Measurements from ENCODE around the gene IST1.

Gene IST1

DNA sequence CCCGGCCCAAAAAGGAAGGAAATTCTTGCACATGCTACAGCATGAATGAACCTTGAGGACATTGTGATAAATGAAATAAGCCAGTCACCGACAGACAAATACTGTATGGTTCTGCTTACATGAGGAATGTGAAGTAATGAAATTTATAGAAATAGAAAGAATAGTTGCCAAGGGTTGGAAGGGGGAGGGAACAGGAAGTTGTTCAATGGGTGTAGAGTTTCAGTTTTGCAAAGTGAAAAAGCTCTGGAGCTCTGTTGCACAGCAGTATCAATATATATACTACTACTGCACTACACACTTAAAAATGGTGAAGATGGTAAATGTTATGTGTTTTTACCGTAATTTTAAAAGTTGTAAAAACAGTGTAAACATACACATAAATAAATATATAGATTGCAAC lies 61.2 kb downstream of the IST1 start:
- DNase-seq (ENCODE audit: low spot score): no peak
- no peak overlapping the region for H3K4me3 ChIP-seq
- TF ChIP-seq CTCF (IDR thresholded peaks at IDR 0.05): no peak
- no peak overlapping the region for H3K27ac ChIP-seq

- DNase-seq (ENCODE audit: low spot score): peak; percentile 80
- peak; percentile 68 for TF ChIP-seq CTCF (IDR thresholded peaks at IDR 0.05)
- Histone ChIP-seq H3K27ac (no peak overlapping the region), H3K4me3 (no peak overlapping the region)
These were observed 66.0 kb downstream of the IST1 start for GRCh38 chr16:71961066-71962039.

- no peak for TF ChIP-seq CTCF (IDR thresholded peaks at IDR 0.05)
- no peak overlapping the region for H3K27ac ChIP-seq
- no peak for DNase-seq (ENCODE audit: low spot score)
- H3K4me3 ChIP-seq: no peak overlapping the region
These were observed 68.0 kb downstream of the IST1 start for GRCh38 chr16:71963125-71963875.

DNA sequence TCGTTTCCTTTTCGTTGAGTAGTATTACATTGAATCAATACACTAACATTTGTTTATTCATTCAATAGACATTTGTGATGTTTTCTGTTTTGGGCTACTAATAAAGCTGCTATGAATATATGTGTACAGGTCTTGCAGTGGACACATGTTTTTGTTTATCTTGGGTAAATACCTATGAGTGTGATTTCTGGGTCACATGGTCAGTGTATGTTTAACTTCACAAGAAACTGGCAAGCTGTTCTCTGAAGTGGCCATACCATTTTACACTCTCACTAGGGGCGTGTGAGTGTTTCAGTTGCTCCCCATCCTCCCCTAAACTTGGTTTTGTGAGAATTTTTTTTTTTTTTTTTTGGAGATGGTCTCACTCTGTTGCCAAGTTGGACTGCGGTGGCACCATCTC lies 69.9 kb downstream of the IST1 start:
- no peak for DNase-seq (ENCODE audit: low spot score)
- Histone ChIP-seq H3K27ac (no peak overlapping the region), H3K4me3 (no peak overlapping the region)
- no peak for TF ChIP-seq CTCF (IDR thresholded peaks at IDR 0.05)

- H3K4me3 ChIP-seq: no peak overlapping the region
- no peak for TF ChIP-seq CTCF (IDR thresholded peaks at IDR 0.05)
- DNase-seq (ENCODE audit: low spot score): no peak
- no peak overlapping the region for H3K27ac ChIP-seq
These were observed 71.6 kb downstream of the IST1 start for GRCh38 chr16:71966932-71967331.

GRCh38 chr16:71969353-71969752 lies 74.0 kb downstream of the IST1 start:
- Histone ChIP-seq H3K27ac (no peak overlapping the region), H3K4me3 (no peak overlapping the region)
- no peak for TF ChIP-seq CTCF (IDR thresholded peaks at IDR 0.05)
- no peak for DNase-seq (ENCODE audit: low spot score)

All from coronary artery (tissue), 2 donors.